Neural progenitor cell (in vitro differentiated cells): ENCODE results near the gene TMEM60.

Experiments used
- CTCF ChIP-seq: fragments of 200-600 bp; sonication (generic); IDR thresholded peaks from 2 replicates; pipeline ENCODE4 v1.5.1; 2017; ENCODE audit warnings: antibody characterized with exemption, mild to moderate bottlenecking
- EZH2 ChIP-seq: fragments of 200-600 bp; sonication (generic); IDR thresholded peaks from 2 replicates; pipeline ENCODE4 v1.6.1; 2017; ENCODE audit warnings: antibody characterized with exemption, mild to moderate bottlenecking, moderate library complexity

- TF ChIP-seq CTCF (no peak), EZH2 (no peak)
Observed at GRCh38 chr7:77831481-77831880, 33.2 kb upstream of the TMEM60 start.
